Astrocyte (in vitro differentiated cells and primary cell): ENCODE results near the gene IL23A.

Experiments used
- EZH2 ChIP-seq: IDR thresholded peaks from 2 replicates; pipeline ENCODE4 v1.6.1; 2012; ENCODE audit warnings: mild to moderate bottlenecking, low read length, inconsistent platforms; ENCODE audit not compliant: insufficient read depth
- TF ChIP-seq, protein P1 (sequence below): IDR thresholded peaks from 2 replicates; pipeline ENCODE4 v1.5.1; 2011; ENCODE audit warnings: low read depth, mild to moderate bottlenecking, inconsistent platforms, low read length, moderate library complexity; ENCODE audit not compliant: insufficient read depth

DNA sequence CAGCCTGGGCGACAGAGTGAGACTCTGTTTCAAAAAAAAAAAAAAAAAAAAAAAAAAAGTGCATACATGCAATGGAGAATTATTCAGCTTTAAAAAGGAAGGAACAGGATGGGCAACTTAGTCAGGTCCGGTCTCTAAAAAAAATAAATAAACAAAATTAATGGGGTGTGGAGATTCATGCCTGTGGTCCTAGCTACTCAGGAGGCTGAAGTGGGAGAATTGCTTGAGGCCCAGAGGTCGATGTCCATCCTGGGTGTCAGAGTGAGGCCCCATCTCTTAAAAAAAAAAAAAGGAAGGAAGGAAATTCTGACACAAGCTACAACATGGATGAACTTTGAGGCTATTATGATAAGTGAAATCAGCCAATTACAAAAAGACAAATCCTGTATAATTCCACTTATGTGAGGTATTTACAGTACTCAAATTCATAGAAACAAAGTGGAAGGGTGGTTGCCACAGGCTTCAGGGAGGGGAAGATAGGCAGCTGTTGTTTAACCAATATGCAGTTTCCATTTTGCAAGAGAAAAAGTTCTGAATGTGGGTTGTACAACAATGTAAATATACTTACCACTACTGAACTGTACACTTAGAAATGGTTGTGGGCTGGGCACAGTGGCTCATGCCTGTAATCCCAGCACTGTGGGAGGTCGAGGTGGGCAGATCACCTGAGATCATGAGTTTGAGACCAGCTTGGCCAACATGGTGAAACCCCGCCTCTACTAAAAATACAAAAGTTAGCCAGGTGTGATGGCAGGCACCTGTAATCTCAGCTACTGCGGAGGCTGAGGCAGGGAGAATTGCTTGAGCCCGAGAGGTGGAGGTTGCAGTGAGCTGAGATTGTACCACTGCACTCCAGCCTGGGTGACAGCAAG is 36.3 kb downstream of the IL23A start:
- TF ChIP-seq, protein P1, sequence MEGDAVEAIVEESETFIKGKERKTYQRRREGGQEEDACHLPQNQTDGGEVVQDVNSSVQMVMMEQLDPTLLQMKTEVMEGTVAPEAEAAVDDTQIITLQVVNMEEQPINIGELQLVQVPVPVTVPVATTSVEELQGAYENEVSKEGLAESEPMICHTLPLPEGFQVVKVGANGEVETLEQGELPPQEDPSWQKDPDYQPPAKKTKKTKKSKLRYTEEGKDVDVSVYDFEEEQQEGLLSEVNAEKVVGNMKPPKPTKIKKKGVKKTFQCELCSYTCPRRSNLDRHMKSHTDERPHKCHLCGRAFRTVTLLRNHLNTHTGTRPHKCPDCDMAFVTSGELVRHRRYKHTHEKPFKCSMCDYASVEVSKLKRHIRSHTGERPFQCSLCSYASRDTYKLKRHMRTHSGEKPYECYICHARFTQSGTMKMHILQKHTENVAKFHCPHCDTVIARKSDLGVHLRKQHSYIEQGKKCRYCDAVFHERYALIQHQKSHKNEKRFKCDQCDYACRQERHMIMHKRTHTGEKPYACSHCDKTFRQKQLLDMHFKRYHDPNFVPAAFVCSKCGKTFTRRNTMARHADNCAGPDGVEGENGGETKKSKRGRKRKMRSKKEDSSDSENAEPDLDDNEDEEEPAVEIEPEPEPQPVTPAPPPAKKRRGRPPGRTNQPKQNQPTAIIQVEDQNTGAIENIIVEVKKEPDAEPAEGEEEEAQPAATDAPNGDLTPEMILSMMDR, result no peak
- TF ChIP-seq EZH2, result no peak
